NCI-H128 (cell line): Measurements from ENCODE around the gene SOX5.

Experiments
- DNase-seq: peaks from one replicate; lab custom pipeline; 2025; ENCODE audit not compliant: unreplicated experiment; lab: John Stamatoyannopoulos, UW

The SOX5 gene

GRCh38 chr12:23618718-23619117 is 330.8 kb downstream of the SOX5 start:
- no peak for DNase-seq

DNA sequence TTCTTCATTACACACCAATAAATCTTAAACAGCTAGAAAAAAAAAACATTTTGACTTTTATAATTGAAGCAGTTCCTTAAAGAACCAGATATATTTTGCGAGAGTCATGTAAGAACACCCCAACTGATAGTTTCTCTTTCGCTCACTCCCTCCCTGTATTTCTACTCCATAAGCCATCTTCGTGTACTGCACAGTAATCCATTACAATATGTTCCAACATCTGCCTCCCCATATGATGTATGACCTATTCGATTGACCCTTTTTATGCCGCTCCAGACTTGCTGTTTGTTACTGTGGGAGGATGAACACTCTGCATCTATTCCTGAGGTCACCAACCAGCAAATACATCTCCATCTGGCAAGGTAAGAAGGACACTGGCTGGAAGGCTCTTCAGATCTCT is 331.7 kb downstream of the SOX5 start:
- DNase-seq = no peak

GRCh38 chr12:23614280-23614679 is 335.2 kb downstream of the SOX5 start:
- no peak for DNase-seq

DNA sequence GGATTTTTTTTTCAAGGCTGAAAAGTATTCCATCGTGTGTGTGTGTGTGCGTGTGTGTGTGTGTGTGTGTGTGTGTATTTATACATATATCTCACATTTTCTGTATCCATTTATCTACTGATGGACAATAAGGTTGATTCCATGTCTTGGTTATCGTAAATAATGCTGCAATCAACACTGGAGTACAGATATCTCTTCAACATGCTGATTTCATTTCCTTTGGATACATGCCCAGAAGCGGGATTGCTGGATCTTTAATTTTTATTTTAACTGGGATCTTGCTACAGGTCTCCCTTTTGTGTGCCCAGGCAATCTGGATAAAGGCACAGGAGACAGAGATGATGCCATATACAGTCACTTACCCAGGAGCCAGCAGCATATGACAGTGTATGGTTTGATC is 338.1 kb downstream of the SOX5 start:
- no peak for DNase-seq

- no peak for DNase-seq
Observed at GRCh38 chr12:23600919-23601318, 348.6 kb downstream of the SOX5 start.

DNA sequence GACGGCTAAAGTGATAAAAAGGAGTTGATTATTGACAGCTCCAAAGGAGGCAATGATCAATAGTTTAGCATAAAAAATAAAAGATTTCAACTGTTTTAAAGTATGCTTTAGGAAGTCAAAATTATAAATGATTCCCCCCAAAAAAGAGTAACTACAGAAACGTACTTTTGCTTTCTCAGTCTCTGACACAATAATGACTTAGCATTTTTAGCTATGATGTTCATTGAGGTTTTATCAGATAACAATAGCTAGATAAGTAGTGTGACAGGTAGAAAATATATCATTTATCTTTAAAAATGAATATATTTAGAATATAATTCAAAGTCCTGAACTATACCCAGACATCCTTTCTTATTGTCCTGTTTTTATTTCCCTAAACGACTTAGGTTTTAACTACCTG is 352.9 kb downstream of the SOX5 start:
- DNase-seq = no peak

DNA sequence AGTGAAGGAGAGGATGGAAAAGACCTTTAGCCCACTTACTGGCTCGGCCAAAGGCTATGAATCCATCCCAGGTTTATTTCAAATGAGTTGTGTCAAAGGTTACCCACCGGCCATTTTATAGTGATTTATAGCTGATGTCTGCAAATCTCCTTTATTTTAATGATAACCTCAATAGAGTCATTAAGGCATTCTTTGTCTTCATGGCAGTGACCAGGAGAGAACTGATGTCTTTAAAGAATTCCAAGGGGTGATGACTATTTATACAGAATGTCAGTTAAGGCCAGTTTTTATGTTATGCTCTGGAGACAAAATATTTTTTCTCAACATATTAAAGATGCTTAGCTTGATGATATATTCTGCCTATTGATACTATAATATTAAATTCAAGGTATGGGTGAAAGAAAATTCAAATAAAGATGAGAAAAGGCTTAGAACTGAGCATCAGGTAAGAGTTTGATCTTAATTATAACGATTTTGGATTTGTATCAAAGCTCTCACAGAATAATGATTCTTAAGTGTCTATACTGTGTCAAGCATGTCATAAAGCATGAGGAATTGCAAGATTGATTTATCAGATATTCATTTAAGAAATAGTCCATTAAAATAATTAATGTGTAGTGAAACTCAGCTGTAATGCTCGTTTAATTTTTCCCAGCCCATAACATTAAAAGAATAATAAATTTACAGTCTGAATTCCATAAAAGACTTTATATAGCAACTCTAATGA is 361.5 kb downstream of the SOX5 start:
- DNase-seq = no peak

DNA sequence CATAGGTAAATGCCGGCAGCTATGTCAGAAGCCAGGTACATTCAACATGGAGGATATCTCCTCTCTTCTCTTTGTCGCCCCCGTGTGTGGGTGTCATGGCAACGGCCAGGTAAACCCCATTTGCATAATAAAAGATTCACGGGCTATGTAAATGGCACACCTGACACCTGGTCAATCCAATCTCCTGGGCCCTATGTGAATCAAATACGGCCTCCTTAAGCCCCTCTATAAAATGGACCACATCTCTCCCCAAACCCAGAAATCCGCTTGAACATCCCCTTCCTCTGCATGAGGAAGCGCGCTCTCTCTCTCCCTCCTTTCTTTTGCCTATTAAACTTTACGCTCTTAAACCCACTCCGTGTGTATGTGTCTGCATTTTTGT is 363.7 kb downstream of the SOX5 start:
- DNase-seq = no peak

GRCh38 chr12:23585156-23585781 is 364.2 kb downstream of the SOX5 start:
- DNase-seq = no peak

DNA sequence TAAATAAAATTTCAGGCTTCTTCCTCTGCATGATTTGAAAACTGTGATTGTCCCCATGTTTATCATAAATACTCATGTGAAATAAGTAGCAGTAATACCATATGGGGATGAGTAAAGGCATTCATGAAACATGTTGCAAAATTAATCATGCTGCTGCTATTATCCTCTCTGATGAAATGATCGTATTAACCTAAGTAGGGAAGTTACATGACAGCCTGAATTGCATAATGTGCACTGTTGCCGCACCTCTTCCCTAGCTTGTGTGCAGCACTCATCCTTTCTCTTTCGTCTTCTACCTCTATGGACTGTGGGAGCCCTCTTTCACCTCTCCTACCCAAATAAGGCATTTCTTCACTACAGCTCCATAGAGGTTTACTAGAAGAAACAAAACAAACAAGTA is 367.6 kb downstream of the SOX5 start:
- no peak for DNase-seq

DNA sequence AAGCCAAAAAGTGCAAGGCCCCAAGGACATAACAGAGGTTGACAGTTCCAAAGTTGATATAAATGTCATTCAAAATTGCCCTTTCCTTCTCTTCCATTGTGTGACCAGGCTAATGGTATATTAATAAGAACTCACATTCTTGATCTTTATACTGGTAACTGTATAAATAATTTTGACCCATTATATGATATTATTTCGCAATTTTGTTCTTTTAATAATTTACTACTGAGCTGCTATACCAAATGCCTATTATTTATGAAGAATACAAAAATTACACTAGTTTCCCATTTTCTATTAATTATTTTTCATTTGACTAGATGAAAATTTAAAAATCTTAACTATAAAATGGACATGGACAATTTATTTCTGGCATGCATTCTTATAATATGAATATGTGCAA is 370.2 kb downstream of the SOX5 start:
- no peak for DNase-seq

- no peak for DNase-seq
Observed at GRCh38 chr12:23576372-23576771, 373.1 kb downstream of the SOX5 start.

- DNase-seq = no peak
Observed at GRCh38 chr12:23569356-23569755, 380.1 kb downstream of the SOX5 start.

- no peak for DNase-seq
Observed at GRCh38 chr12:23566133-23566532, 383.3 kb downstream of the SOX5 start.

DNA sequence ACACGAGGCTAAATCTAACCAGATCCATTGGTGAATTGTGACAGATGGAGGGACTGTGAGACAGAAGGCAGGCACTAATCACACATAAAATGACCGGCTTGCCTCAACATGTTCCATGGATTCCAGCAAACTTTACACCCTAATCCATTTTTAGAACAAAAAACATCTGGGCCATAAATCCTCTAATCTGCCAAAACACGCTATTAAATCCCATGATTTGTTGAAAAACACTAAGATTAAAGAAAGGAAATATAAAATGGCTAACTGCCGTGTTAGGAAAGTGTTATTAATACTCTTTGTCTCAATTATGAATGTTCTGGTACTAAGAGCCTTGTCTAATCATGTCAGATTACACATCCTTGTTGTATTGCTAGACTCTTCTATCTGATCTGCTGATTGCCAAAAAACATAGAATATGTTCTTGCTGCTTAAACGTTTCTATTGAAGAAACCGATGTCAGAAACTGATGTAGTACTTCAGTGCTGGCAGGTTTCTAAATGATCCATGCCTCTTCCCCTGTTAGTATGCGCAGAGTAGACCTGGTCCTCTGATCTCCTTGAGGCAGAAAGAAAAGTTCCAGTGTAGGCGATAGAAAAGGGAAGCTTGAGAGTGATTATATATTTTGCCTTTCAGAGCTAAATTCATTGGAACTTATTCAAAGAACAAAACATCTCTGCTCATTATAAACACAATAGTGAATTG is 384.9 kb downstream of the SOX5 start:
- no peak for DNase-seq

DNA sequence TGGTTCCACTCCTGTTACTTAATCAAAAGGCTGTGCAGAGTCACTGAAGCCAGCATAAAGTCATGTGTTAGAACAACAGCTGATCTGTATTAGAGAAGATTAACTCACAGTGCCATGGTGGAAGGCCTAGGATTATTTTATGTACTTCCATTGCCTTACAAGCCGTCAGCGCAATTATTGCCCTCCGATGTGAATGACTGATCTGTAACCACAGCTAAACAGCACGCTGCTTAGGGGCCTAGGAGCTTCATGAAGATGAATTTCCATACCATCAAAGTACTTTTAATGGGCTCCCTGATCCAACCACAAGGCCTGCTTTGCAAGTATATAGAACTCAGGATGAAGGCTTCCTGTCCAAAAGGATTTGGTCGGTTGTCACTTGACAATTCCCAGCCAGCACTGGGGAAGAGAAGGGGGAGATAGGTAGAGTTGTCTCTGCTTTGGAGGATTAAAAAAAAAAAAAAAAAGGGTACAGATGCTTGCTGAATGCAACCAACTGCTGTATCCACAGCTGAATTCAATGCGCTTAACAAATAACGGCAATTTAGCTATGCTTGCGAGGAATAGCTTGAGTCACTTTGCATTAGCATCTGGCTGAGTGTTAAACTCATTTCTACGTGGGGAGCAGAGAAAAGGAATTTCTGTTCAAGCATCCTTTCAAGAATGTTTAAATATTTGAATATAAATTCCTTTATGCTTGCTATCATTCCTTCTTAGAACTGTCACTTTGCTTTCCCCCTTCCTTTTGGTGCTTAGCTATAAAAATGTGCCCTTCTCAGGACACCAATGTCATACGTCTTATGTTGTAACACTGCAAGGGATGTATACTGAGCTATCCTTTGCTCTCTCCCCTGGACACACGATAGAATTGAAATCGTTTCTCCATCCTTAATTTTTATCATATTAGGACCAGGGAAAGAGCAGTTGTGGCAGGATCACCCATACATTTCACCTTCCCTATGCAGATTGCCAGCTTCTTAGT is 387.8 kb downstream of the SOX5 start:
- no peak for DNase-seq

- DNase-seq = no peak
Observed at GRCh38 chr12:23560611-23561010, 388.9 kb downstream of the SOX5 start.

DNA sequence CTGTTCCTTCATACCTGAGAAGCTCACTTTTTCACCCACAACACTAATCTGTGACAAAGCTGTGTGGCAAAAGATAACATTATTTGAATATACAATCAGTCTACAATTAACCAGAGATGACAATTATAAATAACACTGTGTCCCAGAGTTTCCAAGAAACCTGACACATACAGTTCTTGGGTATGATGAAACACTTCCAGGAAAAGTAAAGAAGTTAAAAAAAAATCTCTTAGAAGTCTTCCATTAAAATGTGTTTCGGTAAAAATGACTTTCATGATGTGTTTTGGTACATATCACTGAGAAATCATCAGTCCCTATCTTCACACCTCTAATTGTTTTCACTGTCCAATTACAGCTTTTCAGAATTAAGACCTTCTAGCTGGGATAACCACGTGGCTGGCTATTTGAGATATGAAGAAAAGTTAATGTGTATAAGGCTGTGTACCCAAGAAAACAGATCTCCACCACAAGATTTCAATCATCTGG is 390.2 kb downstream of the SOX5 start:
- DNase-seq = no peak

DNA sequence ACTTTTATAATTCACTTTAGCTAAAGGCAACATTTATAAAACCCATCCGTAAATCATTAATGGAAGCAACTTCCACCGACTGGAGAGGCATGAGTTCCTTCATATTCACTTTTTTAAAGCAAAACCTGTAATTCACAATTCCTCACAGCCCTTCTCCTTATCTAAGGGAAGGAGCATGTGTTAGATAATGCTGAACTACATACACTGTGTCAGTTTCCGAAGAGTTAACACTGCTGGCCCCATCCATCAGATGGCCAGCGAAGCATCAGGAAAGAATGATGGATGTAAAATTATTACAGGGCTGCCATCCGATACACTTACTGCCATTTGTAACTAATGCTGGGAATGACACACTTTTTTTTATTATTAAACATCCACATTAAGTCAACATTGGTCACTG is 392.8 kb downstream of the SOX5 start:
- DNase-seq = no peak

- DNase-seq = no peak
Observed at GRCh38 chr12:23555825-23556207, 393.7 kb downstream of the SOX5 start.

DNA sequence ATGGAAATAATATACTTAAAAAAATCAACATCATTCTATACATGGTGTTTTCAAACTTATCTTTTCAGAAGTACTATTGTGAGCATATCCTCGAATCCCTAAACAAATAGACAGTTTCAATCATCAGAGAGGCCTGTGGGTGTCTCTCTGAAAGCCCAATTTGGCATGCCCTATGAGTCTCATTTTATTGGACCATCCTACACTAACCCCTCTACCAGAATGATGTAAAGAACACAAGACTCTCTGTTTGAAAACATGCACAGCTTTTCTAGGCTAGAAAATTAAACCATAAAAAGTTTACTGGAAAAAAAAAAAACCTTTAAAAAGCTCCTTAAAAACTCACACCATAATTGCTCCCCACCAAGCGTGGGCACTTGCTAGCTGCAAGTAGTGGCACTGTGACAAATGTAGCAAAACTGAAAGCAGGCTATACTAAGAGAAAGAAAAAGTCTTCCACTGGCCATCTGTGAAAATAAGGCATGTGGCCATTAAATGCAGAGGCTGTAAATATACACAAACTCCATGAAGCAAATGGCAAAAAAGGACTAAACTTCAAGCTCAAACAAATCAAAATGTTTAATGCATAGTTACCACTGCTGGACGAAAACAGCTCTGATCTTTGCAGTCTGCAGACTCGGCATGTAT is 394.2 kb downstream of the SOX5 start:
- DNase-seq = no peak
